Natural killer cell treated with Interleukin-12 subunit alpha and Interleukin-12 subunit beta and Interleukin-15 and Interleukin-18, amount 100 ng/mL, for 72 hours (primary cell): ENCODE data around the gene TXNIP. TPM values are rescaled to one million over a fixed set of nuclear protein-coding genes. Genes with fewer than 3 reads are reported as not detected.

Experiments
- ATAC-seq, 2 donors: fragments of 150-1000 bp; cut with Tn5 transposase in 1 of 2; sonication (Bioruptor Pico), chemical (Tn5 transposase) in 1 of 2; 2 replicates each; pipeline ENCODE4 v1.10.0; 2021
- DNase-seq: peaks from one replicate; pipeline ENCODE4 v3.0.0; 2022; ENCODE audit warnings: low spot score
- H3K27ac Mint-ChIP-seq, 2 donors: 1 replicate in 1 of 2; 2 replicates in 1 of 2; pipeline ENCODE4 v1.8.0; 2022; ENCODE audit warnings: mixed read lengths in 2 of 2, mild to moderate bottlenecking in 1 of 2, moderate library complexity in 1 of 2
- H3K27me3 Mint-ChIP-seq, 2 donors: 1 replicate in 1 of 2; 2 replicates in 1 of 2; pipeline ENCODE4 v1.8.0; 2022; ENCODE audit warnings: mixed read lengths in 2 of 2
- H3K36me3 Mint-ChIP-seq: one replicate; pipeline ENCODE4 v1.8.0; 2022; ENCODE audit warnings: mixed read lengths
- H3K4me1 Mint-ChIP-seq, 2 donors: 1 replicate in 1 of 2; 2 replicates in 1 of 2; pipeline ENCODE4 v1.8.0; 2022; ENCODE audit warnings: low read depth in 2 of 2, mixed read lengths in 2 of 2, mild to moderate bottlenecking in 1 of 2
- H3K4me3 Mint-ChIP-seq: one replicate; pipeline ENCODE4 v1.8.0; 2022; ENCODE audit warnings: mixed read lengths
- H3K9me3 Mint-ChIP-seq: 2 replicates; pipeline ENCODE4 v1.8.0; 2022; ENCODE audit warnings: mixed read lengths
- total RNA-seq, 2 donors: library from RNA; stranded (reverse); gene quantifications; one replicate each; pipeline ENCODE4 v1.2.3, GENCODE V29; 2022

Gene TXNIP
- total RNA-seq, 2 donors from 2014 or later, result 87.8 to 347 TPM

- Mint-ChIP-seq H3K27me3 (no peaks in the 10 kb centered on the region), H3K36me3 (no peaks in the 10 kb centered on the region), H3K27ac (no peak overlapping the region), H3K9me3 (no peaks in the 10 kb centered on the region), H3K4me1 (peaks cover 54 to 55% of the 10 kb centered on the region in 2 donors), H3K4me3 (peak overlapping the region; percentile 32)
- ATAC-seq, result no peak
- no peak for DNase-seq
Observed at GRCh38 chr1:145985502-145986439, 10.6 kb downstream of the TXNIP start.

- Mint-ChIP-seq H3K9me3 (no peaks in the 10 kb centered on the region), H3K27me3 (no peaks in the 10 kb centered on the region), H3K4me1 (peaks cover 52 to 54% of the 10 kb centered on the region in 2 donors), H3K27ac (no peak overlapping the region), H3K36me3 (no peaks in the 10 kb centered on the region), H3K4me3 (peak overlapping the region; percentile 32)
- DNase-seq (no peak), ATAC-seq (no peak)
Observed at GRCh38 chr1:145985129-145985501, 11.3 kb downstream of the TXNIP start.

GRCh38 chr1:145983960-145984830 is 12.2 kb downstream of the TXNIP start:
- Mint-ChIP-seq H3K36me3 (no peaks in the 10 kb centered on the region), H3K27me3 (no peaks in the 10 kb centered on the region), H3K4me3 (peak overlapping the region; percentile 32), H3K4me1 (peaks cover 52 to 54% of the 10 kb centered on the region in 2 donors), H3K27ac (no peak overlapping the region), H3K9me3 (no peaks in the 10 kb centered on the region)
- ATAC-seq (no peak), DNase-seq (no peak)

GRCh38 chr1:145983206-145983675 is 13.1 kb downstream of the TXNIP start:
- ATAC-seq (no peak), DNase-seq (no peak)
- H3K9me3 Mint-ChIP-seq, result no peaks in the 10 kb centered on the region
- H3K27ac Mint-ChIP-seq, result no peak overlapping the region
- no peaks in the 10 kb centered on the region for H3K27me3 Mint-ChIP-seq
- no peaks in the 10 kb centered on the region for H3K36me3 Mint-ChIP-seq
- H3K4me3 Mint-ChIP-seq, result no peak overlapping the region
- peaks cover 46 to 47% of the 10 kb centered on the region in 2 donors for H3K4me1 Mint-ChIP-seq

- H3K4me3 Mint-ChIP-seq, result peak overlapping the region; percentile 30
- H3K36me3 Mint-ChIP-seq, result no peaks in the 10 kb centered on the region
- H3K4me1 Mint-ChIP-seq, result peaks cover 39 to 41% of the 10 kb centered on the region in 2 donors
- ATAC-seq (no peak), DNase-seq (no peak)
- no peaks in the 10 kb centered on the region for H3K9me3 Mint-ChIP-seq
- H3K27ac Mint-ChIP-seq, result no peak overlapping the region
- H3K27me3 Mint-ChIP-seq, result no peaks in the 10 kb centered on the region
Observed at GRCh38 chr1:145982010-145982723, 14.2 kb downstream of the TXNIP start.

- ATAC-seq, result no peak
- peaks cover 31 to 34% of the 10 kb centered on the region in 2 donors for H3K4me1 Mint-ChIP-seq
- H3K4me3 Mint-ChIP-seq, result peak overlapping the region; percentile 11
- no peaks in the 10 kb centered on the region for H3K27me3 Mint-ChIP-seq
- no peak for DNase-seq
- no peak overlapping the region for H3K27ac Mint-ChIP-seq
- H3K36me3 Mint-ChIP-seq, result no peaks in the 10 kb centered on the region
- H3K9me3 Mint-ChIP-seq, result no peaks in the 10 kb centered on the region
Observed at GRCh38 chr1:145980457-145980994, 15.9 kb downstream of the TXNIP start.

GRCh38 chr1:145979746-145980456 is 16.5 kb downstream of the TXNIP start:
- no peaks in the 10 kb centered on the region for H3K36me3 Mint-ChIP-seq
- DNase-seq, result no peak
- no peak overlapping the region for H3K27ac Mint-ChIP-seq
- no peak overlapping the region for H3K4me3 Mint-ChIP-seq
- H3K4me1 Mint-ChIP-seq, result peaks cover 25 to 33% of the 10 kb centered on the region in 2 donors
- no peaks in the 10 kb centered on the region for H3K9me3 Mint-ChIP-seq
- ATAC-seq, result peak; percentile 59 to 69
- no peaks in the 10 kb centered on the region for H3K27me3 Mint-ChIP-seq

GRCh38 chr1:145978854-145979745 is 17.3 kb downstream of the TXNIP start:
- peaks cover 20 to 32% of the 10 kb centered on the region in 2 donors for H3K4me1 Mint-ChIP-seq
- peak; percentile 93 for ATAC-seq
- no peaks in the 10 kb centered on the region for H3K9me3 Mint-ChIP-seq
- H3K4me3 Mint-ChIP-seq, result no peak overlapping the region
- no peaks in the 10 kb centered on the region for H3K27me3 Mint-ChIP-seq
- H3K27ac Mint-ChIP-seq, result no peak overlapping the region
- peak; percentile 93 for DNase-seq
- H3K36me3 Mint-ChIP-seq, result no peaks in the 10 kb centered on the region

GRCh38 chr1:145978471-145978853 is 17.9 kb downstream of the TXNIP start:
- Mint-ChIP-seq H3K36me3 (no peaks in the 10 kb centered on the region), H3K27ac (no peak overlapping the region), H3K4me3 (no peak overlapping the region)

GRCh38 chr1:145977486-145978470 is 18.6 kb downstream of the TXNIP start:
- no peaks in the 10 kb centered on the region for H3K27me3 Mint-ChIP-seq
- no peak overlapping the region for H3K27ac Mint-ChIP-seq
- peak; percentile 77 for DNase-seq
- no peaks in the 10 kb centered on the region for H3K9me3 Mint-ChIP-seq
- peaks cover 15 to 19% of the 10 kb centered on the region in 2 donors for H3K4me1 Mint-ChIP-seq
- no peaks in the 10 kb centered on the region for H3K36me3 Mint-ChIP-seq
- H3K4me3 Mint-ChIP-seq, result no peak overlapping the region
- ATAC-seq, result peak; percentile 40 to 46

More at GRCh38 chr1:145978471-145978853, 17.9 kb downstream of the TXNIP start:
- Mint-ChIP-seq H3K27me3 (no peaks in the 10 kb centered on the region), H3K4me1 (peaks cover 18 to 26% of the 10 kb centered on the region in 2 donors), H3K9me3 (no peaks in the 10 kb centered on the region)
- no peak for DNase-seq
- no peak for ATAC-seq

- Mint-ChIP-seq H3K4me1 (peaks cover 9 to 16% of the 10 kb centered on the region in 2 donors), H3K9me3 (no peaks in the 10 kb centered on the region), H3K36me3 (no peaks in the 10 kb centered on the region), H3K27me3 (no peaks in the 10 kb centered on the region), H3K4me3 (no peak overlapping the region), H3K27ac (no peak overlapping the region)
- no peak for DNase-seq
- ATAC-seq, result no peak
Observed at GRCh38 chr1:145977016-145977415, 19.4 kb downstream of the TXNIP start.
